Glomerular endothelial cell (primary cell): ENCODE data around the gene AMOT. TPM values are rescaled to one million over a fixed set of nuclear protein-coding genes. Genes with fewer than 3 reads are reported as not detected.

Experiments used
- DNase-seq: peaks from one replicate; pipeline ENCODE4 v3.0.0-alpha.2; 2011; ENCODE audit warnings: low read depth, low spot score; ENCODE audit errors: extremely low read depth
- total RNA-seq: library from RNA; depleted of rRNA; stranded (reverse); fragments of >200 nt; gene quantifications from 2 replicates; pipeline ENCODE4 v1.2.3, GENCODE V29; 2015

The AMOT gene
- total RNA-seq, 1 donor from 2014 or later, result 3.3 TPM

DNA sequence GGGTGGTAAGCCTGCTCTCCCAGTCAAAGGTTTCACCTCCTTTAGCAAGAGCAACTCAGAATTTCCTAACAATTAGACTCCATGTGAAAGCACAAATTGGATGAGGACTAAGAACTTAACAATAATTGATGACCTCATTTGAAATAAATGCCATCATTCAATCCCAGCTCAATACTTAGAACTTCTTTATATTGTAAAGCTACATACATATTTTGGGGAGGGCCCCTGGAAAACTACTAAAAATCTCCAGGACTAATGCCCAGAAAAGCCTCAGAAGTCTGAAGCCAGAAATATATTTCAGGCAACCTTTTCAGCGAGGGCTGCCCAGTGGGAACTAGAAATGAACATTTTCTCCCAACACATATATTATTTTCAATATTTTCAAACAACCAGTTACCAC lies 38.1 kb downstream of the AMOT start:
- no peak for DNase-seq

DNA sequence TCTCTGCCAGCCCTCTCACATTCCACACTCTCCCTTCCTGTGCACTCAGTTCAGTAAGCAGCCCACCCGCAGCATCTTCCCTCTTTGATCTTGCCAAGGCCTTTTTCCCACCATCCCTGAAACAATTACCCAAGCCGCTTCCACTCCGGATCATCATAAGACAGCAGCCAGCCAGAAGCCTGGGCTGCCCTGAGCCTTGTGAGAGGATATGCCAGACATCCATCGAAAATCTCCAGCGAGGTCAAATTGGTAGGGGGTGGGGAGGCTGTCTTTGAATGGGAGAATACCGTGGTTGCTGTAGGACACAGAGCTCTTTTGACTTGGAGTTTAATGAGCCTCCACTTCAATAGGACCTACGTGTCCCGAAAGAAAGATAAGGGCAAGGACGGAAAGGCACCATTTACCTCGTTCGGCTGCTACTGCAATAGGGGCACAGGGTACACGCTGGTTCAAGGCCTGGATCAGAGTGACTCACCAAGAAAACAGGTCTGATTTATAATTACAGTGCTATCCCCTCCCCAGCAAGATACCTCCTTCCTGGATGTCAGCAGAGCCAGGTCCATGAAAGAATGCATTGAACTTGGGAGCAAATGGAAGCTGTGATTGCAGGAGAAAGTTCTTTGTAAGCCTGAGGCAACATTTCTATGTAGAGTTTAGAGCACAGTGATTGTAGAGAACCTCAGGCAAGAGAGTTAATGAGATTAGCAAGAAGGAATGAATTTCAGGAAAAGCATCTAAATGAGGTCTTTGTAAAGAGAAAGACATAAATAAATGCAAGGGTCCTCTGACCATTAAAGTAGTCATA lies 39.5 kb downstream of the AMOT start:
- DNase-seq, result no peak

DNA sequence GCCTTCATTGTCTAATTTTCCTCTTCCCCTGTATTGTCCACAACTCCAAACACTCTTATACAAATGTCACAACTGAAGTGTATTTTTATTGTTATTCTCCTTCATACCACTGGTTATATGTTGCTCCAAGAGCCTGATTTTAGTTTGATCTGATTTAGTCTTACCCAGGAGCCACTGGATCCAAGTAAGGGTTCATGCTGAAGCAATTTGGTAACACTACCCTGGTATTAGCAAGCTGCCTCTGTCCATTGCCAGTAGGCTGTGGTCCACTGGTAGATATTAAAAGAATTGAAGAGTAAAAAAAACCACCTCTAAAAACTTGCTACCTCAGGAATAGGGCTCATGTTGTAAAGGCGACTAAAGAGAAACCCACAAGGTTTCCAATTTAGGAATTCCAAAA lies 41.2 kb downstream of the AMOT start:
- DNase-seq, result no peak

DNA sequence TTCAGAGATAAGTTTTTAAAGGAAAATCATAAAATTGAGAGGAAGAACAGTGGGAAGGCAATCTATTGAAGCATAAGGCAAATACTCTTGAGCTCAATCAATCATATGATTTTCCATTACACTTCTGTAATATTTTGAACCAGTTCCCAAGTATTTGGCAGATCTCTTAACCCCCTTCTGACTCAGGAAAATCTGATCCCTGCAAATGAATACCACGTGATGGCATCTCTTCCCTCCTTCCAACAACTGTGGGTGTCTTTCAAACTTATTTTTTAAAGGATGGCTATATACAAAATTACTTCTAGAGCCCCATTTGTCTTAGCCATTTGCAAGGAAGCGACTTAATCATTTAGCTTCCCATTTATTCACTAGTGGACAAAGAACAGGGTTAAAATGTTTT lies 41.9 kb downstream of the AMOT start:
- DNase-seq, result no peak

DNA sequence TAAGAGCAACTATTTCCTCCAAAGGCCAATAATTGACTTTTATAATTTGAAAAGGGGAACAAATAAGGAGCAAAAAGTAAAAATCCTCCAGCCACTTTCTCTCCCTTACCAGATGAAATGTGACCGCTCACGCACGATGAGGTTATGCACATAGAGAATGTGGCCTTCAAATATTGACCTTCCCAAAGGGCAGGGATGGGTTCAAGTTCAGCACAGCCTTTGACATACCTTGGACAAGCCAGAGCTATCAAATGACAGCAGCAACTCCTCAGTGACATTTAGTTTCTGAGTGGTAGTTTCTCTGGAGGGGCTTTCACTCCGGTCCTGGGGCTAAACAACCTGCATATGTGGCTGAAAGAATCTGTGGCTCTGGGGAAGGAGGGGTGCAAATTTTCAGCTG lies 50.7 kb downstream of the AMOT start:
- no peak for DNase-seq

DNA sequence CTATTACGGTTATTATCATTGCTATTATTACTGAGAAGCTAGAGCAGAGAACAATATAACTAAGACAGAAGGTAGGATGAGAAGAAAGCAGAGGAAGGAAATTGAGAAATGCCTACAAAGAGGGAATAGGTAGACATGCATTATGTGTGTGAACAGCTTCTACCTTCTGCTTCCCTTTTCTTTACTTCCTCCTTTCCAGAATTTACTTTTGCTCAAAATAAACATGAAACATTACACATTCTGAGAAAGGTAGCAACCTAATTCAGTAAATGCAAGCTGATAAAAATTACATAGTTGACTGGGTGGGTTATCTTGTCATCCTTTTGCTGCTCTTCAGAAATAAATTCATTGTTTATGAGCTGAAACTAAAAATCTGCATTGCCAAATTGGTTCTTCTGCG lies 54.6 kb downstream of the AMOT start:
- DNase-seq, result no peak

DNA sequence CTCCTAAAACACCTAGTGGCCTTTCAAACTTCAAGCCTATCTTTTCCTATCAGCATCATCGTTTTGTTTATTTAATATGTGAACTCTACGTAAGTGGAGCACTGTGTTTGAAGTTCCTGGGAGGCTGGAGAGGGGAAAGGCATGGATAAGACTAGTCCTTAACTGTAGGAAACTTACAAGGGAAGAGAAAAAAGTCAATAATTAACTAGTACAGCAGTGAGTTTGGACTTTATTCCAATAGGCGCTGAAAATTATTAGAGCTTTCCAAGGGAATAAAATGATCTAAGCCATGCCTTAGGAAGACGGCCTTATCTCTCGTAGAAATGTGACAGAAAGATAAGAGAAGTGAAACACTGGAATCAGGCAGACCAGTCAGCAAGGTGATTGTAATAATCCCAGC lies 55.3 kb downstream of the AMOT start:
- DNase-seq, result no peak

DNA sequence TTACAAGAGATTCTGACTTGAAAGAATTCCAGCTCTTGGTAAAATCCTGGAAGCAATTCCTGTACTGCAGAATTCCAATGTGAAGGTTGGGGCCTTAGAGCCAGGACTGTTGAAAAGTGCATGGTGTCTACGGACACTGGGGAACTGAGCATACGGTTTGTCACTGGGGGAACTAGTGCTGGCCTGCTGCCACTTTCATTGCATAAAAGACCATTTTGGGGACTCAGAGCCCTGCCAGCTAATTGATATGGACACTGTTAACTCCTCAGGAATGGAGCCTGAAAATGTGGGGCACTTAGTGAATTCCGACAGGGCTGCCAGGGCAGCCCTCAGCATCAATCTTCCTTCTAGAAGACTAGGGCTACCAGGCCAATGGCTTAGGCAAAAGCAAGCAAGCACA lies 55.9 kb downstream of the AMOT start:
- no peak for DNase-seq

DNA sequence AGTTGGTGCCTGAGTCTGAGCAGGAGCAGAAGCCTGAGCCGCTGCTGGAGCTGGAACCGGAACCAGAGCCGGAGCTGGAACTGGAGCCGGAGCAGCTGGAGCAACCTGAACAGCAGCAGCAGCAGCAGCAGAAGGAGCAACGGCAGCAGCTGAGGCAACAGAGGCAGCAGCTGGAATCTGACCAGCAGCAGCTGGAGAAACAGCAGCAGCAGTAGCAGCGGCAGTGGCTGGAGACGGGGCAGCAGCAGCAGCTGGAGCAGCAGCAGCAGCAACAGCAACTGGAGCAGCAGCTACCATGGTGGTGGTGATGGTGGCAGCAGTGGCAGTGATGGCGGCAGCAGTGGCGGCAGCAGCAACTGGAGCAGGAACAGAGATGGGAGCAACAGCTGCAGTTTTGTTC lies 61.5 kb downstream of the AMOT start:
- DNase-seq, result no peak

DNA sequence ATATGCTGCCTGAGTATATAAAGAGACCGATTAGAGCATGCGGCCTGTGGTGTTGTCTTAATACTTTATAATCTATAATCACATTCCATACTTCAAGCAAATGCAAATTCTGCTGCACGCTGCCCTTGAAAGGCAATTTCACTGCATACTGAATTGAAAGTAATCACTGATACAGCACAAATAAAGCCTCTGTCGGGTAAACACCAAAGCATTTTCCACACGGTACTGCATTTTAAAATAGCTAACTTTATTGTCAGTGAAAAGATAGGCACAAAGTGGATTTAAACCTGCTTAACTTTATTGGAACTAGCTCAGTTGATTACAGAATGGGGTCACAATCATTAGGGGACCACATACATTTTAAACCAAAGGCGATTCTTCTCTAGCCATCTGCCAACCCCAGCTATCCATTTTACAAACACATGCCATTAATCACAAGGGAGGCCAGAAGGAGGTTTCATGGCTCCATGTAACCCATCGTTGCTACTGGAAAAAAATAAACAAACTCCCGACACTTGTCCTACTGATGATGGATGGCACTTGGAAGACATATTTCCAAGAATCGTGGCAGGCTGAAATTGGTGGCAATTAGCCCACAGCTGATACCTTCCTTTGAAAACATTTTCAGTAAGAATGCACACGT lies 65.9 kb downstream of the AMOT start:
- no peak for DNase-seq

DNA sequence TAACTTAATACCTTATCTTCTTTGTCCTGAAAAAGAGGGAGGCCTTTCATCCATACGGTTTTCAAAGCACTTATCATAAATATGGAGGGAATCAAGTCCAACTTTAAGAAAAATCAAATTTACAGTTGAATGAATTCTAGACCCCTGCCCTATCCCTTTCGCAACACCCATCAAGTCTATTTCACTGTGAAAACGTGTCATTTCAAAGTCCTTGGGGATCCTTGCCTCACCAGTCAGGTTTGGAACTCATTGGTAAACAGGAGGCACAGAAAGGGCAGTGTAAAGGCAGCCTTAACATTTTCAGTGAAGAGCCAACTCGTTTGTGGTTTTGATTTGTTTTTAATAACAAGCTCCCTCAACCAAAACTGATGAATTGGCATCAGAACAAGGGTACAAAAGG lies 66.5 kb downstream of the AMOT start:
- DNase-seq, result no peak

DNA sequence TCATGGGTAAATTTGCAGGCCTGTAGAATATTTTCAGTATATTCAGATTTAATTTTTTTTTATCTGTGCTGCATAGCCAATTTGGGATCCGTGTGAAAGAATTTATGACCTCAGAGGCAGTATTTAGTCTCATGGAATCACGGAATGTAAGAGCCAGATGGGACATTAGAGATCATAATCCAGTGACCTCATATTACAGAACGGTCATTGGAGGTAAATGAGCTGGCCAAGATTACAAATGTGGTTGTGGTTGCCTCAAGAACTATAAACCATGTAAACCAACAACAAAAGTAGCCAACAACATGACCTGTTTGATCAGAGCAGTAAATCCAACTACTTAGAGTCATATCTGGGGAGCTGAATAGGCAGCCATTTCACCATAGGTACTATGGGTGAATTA lies 71.6 kb downstream of the AMOT start:
- DNase-seq, result no peak

DNA sequence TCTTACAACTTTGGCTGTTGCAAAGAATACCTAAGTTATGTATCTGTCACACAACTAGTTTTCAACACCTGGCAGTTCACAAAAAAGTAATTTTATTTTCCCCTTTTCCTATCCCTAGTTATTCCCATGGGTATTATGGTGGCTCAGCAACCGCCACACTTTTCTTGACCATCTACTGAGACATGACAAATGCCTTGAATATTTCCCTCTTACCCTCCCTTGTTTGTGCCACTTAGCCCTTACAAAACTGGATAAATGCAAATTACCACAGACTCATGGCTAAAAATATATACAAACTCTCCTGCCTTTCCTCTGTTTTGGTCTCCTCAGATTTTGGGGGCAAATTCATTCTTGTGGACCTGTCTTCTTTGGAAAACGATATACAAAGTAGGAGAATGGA lies 72.1 kb downstream of the AMOT start:
- DNase-seq, result no peak

DNA sequence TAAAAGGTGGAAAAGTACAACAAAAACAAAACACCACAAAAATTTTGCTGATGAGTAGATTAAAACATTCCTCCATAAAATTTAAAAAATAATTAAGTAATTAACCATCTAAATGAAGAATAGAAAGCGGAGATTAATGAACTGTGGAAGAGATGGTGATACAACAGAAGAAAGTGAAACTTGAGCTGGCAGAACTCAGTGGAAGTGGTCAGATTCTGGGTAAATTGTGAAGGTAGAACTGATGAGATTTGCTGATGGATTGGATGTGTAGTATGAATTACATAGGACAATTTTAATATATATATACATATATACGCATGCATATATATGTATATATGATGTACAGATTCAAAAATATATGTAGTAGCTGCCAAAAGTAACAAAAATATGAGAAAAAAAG lies 73.9 kb downstream of the AMOT start:
- no peak for DNase-seq

DNA sequence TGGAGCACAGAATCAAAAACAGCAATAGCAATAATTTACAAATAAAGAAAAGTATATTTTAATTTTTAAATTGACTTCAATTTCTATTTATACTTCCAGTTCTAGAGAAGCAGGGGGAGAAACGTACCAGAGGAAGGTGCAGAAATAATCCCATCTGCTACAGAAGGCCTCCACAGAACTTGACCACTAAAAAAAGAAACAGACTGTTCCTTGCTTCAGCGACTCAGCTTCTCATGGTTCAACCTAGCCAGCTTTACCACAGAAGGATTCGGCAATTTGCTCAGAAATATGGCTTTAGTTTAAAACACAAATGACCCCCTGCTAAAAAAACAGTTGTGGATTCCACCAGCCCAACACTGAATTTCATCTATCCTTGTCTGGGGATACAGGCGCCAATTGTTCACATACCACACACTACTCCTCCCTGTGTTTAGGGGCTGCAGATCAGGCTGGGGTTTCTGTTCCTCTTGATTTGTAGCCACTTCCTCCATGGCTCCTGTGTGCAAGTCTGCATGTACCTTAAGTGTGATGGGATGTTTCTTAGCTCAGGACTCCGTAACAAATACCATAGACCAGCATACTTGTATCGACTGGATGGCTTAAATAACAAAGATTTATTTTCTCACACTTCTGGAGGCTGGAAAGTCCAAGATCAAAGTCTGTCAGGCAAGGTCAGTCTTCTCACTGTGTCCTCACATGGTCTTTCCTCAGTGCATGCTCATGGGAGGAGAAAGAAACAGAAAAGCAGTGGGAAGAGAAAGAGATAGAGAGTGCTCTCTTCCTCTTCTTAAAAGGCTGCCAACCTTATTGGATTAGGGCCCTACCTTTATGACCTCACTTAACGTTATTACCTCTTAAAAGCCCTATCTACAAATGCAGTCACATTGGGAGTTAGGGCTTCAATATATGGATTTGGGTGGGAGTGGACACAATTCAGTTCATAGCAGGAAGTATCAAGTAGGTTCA lies 79.1 kb downstream of the AMOT start:
- DNase-seq, result no peak

DNA sequence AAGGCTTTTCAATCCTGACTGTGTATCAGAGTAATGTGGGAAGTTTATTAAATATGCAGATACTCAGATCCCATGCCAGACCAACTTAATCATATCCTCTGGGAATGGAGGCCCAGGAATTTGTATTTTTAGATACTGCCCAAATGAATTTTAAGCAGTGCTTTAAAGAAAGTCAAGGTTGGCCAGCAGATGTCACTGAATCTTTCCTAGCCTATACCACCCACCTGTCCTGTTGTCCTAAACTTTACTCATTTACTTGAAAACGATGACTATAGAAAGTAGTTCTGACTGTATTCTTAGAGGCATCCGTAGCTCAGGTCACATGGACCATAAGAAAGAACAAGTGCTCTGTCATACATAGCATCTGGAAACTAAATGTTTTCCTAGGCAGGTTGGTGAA lies 79.9 kb downstream of the AMOT start:
- no peak for DNase-seq

DNA sequence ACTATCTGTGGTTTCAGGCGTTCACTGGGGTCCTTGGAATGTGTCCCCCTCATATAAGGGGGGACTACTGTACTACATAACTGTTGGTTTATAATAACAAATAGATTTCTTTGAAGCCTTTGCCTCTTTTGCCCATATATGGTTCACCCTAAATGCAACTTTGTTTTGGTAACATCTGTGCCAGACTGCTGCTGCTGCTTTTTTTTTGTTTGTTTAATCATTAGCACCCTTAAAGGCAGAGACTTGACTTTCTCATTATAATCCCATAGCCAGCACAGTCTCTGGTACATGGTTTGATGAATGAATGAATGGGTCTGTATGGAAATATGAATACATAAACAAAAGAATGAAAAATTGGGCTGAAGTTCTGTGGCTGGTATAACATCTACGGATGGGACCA lies 80.7 kb downstream of the AMOT start:
- DNase-seq, result no peak

DNA sequence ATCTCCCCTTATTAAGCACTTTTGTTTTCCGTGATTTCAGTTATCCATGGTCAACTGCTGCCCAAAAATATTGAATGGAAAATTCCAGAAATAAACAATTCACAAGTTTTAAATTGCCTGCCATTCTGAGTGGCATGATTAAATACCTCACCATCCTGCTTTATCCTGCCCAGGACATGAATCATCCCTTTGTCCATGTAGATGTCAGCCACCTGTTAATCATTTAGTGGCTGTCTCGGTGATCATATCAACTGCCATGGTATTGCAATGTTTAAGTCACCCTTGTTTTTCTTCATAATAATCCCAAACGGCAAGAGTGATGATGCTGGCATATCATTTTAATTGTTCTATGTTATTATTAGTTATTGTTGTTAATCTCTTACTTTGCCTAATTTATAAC lies 81.1 kb downstream of the AMOT start:
- DNase-seq, result no peak

DNA sequence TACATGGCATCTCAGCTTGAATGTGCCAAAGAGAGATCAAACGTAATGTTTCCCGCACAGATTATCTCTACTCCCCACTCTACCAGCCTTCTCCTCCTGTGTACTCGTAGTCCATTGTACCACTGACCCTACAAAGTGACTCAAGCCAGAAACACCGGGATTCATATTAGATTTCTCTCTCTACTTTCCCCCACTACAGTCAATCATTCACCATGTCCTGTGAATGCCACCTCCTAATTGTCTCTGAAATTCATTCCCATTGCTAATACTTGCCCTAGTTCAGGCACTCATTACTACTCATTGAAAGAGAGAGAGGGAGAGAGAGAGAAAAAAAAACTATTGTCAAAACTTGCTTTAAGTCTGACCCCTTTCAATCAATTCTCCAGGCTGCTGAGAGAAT lies 82.7 kb downstream of the AMOT start:
- no peak for DNase-seq

DNA sequence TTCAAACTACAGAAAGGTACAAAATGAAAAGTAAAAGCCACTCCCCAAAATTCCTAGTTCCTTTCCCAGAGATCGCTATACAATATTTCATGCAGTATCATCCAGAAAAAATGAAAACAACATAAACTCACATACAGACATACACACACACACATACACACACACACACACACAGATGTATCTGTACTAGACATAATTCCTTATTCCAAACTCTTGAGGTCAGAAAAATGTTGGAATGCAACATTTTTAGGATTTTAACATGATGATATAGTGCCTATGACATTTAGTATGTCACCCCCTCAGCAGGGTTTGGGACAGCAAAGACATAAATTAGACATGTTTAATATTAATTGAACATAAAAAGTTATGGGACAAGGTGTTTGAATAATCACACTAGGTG lies 87.5 kb downstream of the AMOT start:
- DNase-seq, result no peak

DNA sequence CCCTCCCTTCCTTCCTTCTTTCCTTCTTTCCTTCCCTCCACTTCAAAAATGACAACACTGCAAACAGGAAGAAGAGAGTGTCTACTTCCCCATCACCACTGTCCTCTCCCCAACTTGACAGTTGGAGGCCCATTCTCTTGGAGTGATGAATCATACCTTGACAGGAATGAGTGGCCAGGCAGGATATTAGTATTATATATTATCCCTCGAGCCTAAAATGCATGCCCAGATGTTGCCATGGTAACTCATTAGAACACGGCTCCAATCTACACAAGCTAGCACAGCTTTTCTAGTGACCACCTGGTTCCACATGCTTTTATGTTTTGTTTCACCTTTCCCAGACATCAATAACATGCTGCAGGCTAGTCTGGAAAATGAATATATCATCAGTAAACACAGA lies 89.6 kb downstream of the AMOT start:
- no peak for DNase-seq
